HepG2 (cell line): ENCODE results near the gene GRIP2. TPM values are rescaled to one million over a fixed set of nuclear protein-coding genes. Genes with fewer than 3 reads are reported as not detected.

ENCODE experiments used
- ATAC-seq: fragments of 200-7000 bp; cut with Tn5 transposase; 3 replicates; pipeline ENCODE4 v1.9.1; 2020; ENCODE audit warnings: mild to moderate bottlenecking, moderate library complexity
- BruUV-seq: library from RNA; stranded (reverse); fragments of 400-500 nt; replicated peaks from 2 replicates; lab custom pipeline; 2021; lab: Mats Ljungman, UMichigan
- CTCF ChIA-PET: fragments of 300-600 bp; formaldehyde crosslinking; extraction: SDS; loops from one replicate; lab custom pipeline; 2021; ENCODE audit warnings: low total read pairs, inconsistent platforms, low intra/inter-chr PET ratio; lab: Yijun Ruan, JAX
- POLR2A ChIA-PET: fragments of 350-600 bp; sonication (Branson Sonifier 250); formaldehyde crosslinking; loops from one replicate; lab custom pipeline; 2020; ENCODE audit warnings: antibody characterized with exemption, inconsistent platforms; lab: Yijun Ruan, JAX
- DNase-seq: peaks from one replicate; pipeline ENCODE4 v3.0.0-alpha.2; 2015; ENCODE audit warnings: low spot score
- FAIRE-seq: peaks from 3 replicates; lab custom pipeline; 2011; peaks lifted over from hg19 to GRCh38; lab: Jason Lieb, UNC
- H2AFZ ChIP-seq: one replicate; pipeline ENCODE4 v1.6.1; 2011; ENCODE audit warnings: low read length, inconsistent platforms
- H3K27ac ChIP-seq: fragments of 300-600 bp; 3 replicates; pipeline ENCODE4 v1.8.0; 2011; ENCODE audit warnings: mixed run types, mild to moderate bottlenecking, mixed read lengths, low read length, inconsistent platforms; ENCODE audit not compliant: insufficient read depth; ENCODE audit errors: extremely low read length
- H3K27me3 ChIP-seq, 2 experiments: fragments of 200-600 bp in 1 of 2; 2 replicates in 1 of 2; 3 replicates in 1 of 2; pipeline versions ENCODE4 v1.6.0 to v1.8.0; 2011; ENCODE audit warnings: low read length in 2 of 2, mild to moderate bottlenecking in 2 of 2, moderate library complexity in 2 of 2, inconsistent platforms in 1 of 2; ENCODE audit not compliant: insufficient read depth in 2 of 2, control insufficient read depth in 1 of 2
- H3K36me3 ChIP-seq, 2 experiments: fragments of 200-600 bp in 1 of 2; replicated peaks in 1 of 2; 2 replicates in 1 of 2; 3 replicates in 1 of 2; pipeline versions ENCODE4 v1.5.1 to v1.8.0; 2011; ENCODE audit warnings: low read length in 2 of 2, inconsistent platforms in 1 of 2; ENCODE audit not compliant: insufficient read depth in 2 of 2, control insufficient read depth in 1 of 2
- H3K4me1 ChIP-seq: 2 replicates; pipeline ENCODE4 v1.5.1; 2012; ENCODE audit warnings: low read length, inconsistent platforms; ENCODE audit not compliant: insufficient read depth
- H3K4me2 ChIP-seq: 2 replicates; pipeline ENCODE4 v1.6.0; 2011; ENCODE audit warnings: low read depth, low read length, inconsistent platforms
- H3K4me3 ChIP-seq, 3 experiments: fragments of 200-600 bp in 1 of 3; sonication (generic), shearing (Covaris generic) in 1 of 3; replicated peaks in 1 of 3; 2 replicates each; pipeline ENCODE4 v1.5.1; 2011 to 2016; ENCODE audit warnings: low read length in 3 of 3, inconsistent platforms in 2 of 3, low read depth in 2 of 3, mild to moderate bottlenecking in 2 of 3, control low read depth in 1 of 3, mixed read lengths in 1 of 3; ENCODE audit not compliant: insufficient read depth in 1 of 3
- H3K79me2 ChIP-seq: one replicate; pipeline ENCODE4 v1.6.1; 2011; ENCODE audit warnings: low read length, inconsistent platforms; ENCODE audit not compliant: insufficient read depth
- H3K9ac ChIP-seq: 2 replicates; pipeline ENCODE4 v1.6.0; 2011; ENCODE audit warnings: mild to moderate bottlenecking, low read depth, low read length, inconsistent platforms; ENCODE audit not compliant: insufficient read depth
- H3K9me3 ChIP-seq: 2 replicates; pipeline ENCODE4 v1.5.1; 2012; ENCODE audit warnings: mild to moderate bottlenecking, low read length
- H4K20me1 ChIP-seq: 2 replicates; pipeline ENCODE4 v1.6.0; 2011; ENCODE audit warnings: inconsistent platforms, mild to moderate bottlenecking, low read length, moderate library complexity; ENCODE audit not compliant: insufficient read depth
- ATF1 ChIP-seq: IDR thresholded peaks from 2 replicates; pipeline ENCODE4 v1.6.1; 2016; ENCODE audit warnings: mild to moderate bottlenecking, control low read depth
- HMGA1 ChIP-seq: sonication (generic); formaldehyde crosslinking; conservative IDR thresholded peaks from 2 replicates; pipeline ENCODE4 v1.4.0; 2020; ENCODE audit warnings: missing genetic modification reagents
- IRF2 ChIP-seq: IDR thresholded peaks from 2 replicates; pipeline ENCODE4 v1.6.1; 2018; ENCODE audit warnings: missing genetic modification reagents, missing compliant biosample characterization
- KLF11 ChIP-seq: IDR thresholded peaks from 2 replicates; pipeline ENCODE4 v1.6.1; 2016; ENCODE audit warnings: missing compliant biosample characterization
- LCORL ChIP-seq, 2 experiments: fragments of 450-650 bp in 1 of 2; sonication (generic) in 1 of 2; formaldehyde crosslinking in 1 of 2; IDR thresholded peaks; 2 replicates each; pipeline versions ENCODE4 v1.5.0 to v1.6.1; 2017 to 2020; ENCODE audit warnings: antibody characterized with exemption in 1 of 2, missing genetic modification reagents in 1 of 2
- ZNF275 ChIP-seq: sonication (generic); formaldehyde crosslinking; IDR thresholded peaks from 2 replicates; pipeline ENCODE4 v1.8.0; 2022; ENCODE audit warnings: missing genetic modification reagents, mild to moderate bottlenecking, inconsistent platforms, borderline replicate concordance
- ZNF773 ChIP-seq: sonication (generic); formaldehyde crosslinking; IDR thresholded peaks from 2 replicates; pipeline ENCODE4 v1.4.0; 2020; ENCODE audit warnings: missing genetic modification reagents, borderline replicate concordance
- WGBS: methylation state at CpG from one replicate; pipeline ENCODE4 v1.1.6; 2017; ENCODE audit warnings: low lambda C conversion rate; 5-methylcytosine and 5-hydroxymethylcytosine counted together
- in situ Hi-C: cut with HindIII; loops from 2 replicates; pipeline ENCODE4 v1.10.0; 2017; ENCODE audit warnings: low pct_unique_long_range_greater_than_20kb; ENCODE audit not compliant: extremely low pct_ligation_motif_present
- intact Hi-C: fragments of 100-400 bp; cut with micrococcal nuclease; formaldehyde crosslinking; loops from one replicate; pipeline ENCODE4 v1.10.0; 2022; ENCODE audit not compliant: unreplicated experiment
- polyA plus RNA-seq, 8 experiments: library from polyadenylated mRNA; depleted of rRNA in 3 of 8; stranded (reverse) in 7 of 8; unstranded in 1 of 8; fragments of >200 nt; fragmentation: Illumina TruSeq in 4 of 8; extraction: Trizol in 4 of 8; gene quantifications; 2 replicates each; pipeline versions ENCODE4 v1.2.1 to v1.2.3, GENCODE V29; 2011 to 2016; ENCODE audit warnings: low read depth in 4 of 8, missing spikeins in 1 of 8, mixed read lengths in 1 of 8; ENCODE audit not compliant: insufficient read depth in 1 of 8
- total RNA-seq, 5 experiments: library from RNA; depleted of rRNA; stranded (reverse); fragments of >200 nt; fragmentation: Illumina TruSeq; extraction: Trizol; gene quantifications; 2 replicates each; pipeline ENCODE4 v1.2.3, GENCODE V29; 2016; ENCODE audit warnings: low read depth in 1 of 5

The GRIP2 gene
- total and polyA plus RNA-seq, 2 of the 13 experiments (the other 11 are each of a cell fraction or from before 2014, with no cell fraction given) = 0.11 to 0.24 TPM

DNA sequence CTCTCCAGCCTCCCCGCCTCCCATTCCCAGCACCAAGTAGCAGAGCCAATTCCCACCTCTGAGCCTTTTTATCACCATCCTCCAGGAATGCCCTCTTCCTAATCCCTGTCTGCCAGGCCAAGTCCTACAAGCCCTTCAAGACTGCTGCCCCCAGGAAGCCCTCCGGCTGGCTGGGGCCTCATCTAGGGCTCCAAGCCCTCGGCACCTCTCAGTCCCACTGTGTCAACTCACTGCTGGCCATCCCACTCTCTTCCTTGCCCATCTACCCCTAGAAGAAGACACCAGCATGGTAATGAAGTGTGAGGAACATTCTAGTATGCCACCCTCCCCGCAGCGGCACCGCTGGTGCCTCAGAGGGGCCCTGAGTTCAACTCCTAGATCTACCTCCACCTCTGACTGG lies 10.0 kb upstream of the GRIP2 start:
- in situ Hi-C loops = no loop called here
- no peaks in the 10 kb centered on the region for H3K9me3 ChIP-seq
- TF ChIP-seq IRF2 (CRISPR knock-in tag) (no peak), LCORL (IDR thresholded peaks at IDR 0.05) (no peak), LCORL (CRISPR knock-in tag; IDR thresholded peaks at IDR 0.05) (no peak), KLF11 (CRISPR knock-in tag) (no peak), ZNF773 (CRISPR knock-in tag) (no peak), ZNF275 (CRISPR knock-in tag) (no peak), ATF1 (CRISPR knock-in tag) (no peak), HMGA1 (CRISPR knock-in tag) (no peak)
- peaks cover 8% of the 10 kb centered on the region for H3K4me1 ChIP-seq
- no TSS peak for BruUV-seq
- FAIRE-seq (no peak), ATAC-seq (no peak), DNase-seq (no peak)
- no peaks in the 10 kb centered on the region; the same call in 1 of the 2 replicates for H4K20me1 ChIP-seq
- H3K27ac ChIP-seq = no peak overlapping the region
- no peak overlapping the region for H3K4me2 ChIP-seq
- H3K9ac ChIP-seq = no peak overlapping the region
- H3K27me3 ChIP-seq = peaks cover 1 to 12% of the 10 kb centered on the region in 2 experiments; a peak in 2 of 5 replicates
- H3K4me3 ChIP-seq = no peak overlapping the region
- H2AFZ ChIP-seq = no peak overlapping the region
- intact Hi-C loops = no loop called here
- H3K36me3 ChIP-seq = no peaks in the 10 kb centered on the region
- CTCF ChIA-PET = no interaction called here
- 52% methylated on average over 6 of the region's 6 CpGs for WGBS
- H3K79me2 ChIP-seq = no peaks in the 10 kb centered on the region
- POLR2A ChIA-PET = no interaction called here
